Subcutaneous adipose tissue (tissue), 4 donors: ENCODE data around the gene PRRC2B. TPM values are rescaled to one million over a fixed set of nuclear protein-coding genes. Genes with fewer than 3 reads are reported as not detected.

Experiments used
- CTCF ChIP-seq: fragments of 450-650 bp; IDR thresholded peaks from one replicate; pipeline ENCODE4 v1.5.1; 2016; ENCODE audit warnings: low read depth, mild to moderate bottlenecking, control low read depth, antibody characterized with exemption, moderate library complexity
- total RNA-seq, 4 donors: library from RNA; depleted of rRNA; stranded (reverse); fragments of >200 nt; gene quantifications; one replicate each; pipeline ENCODE4 v1.1.0, GENCODE V29; 2016

PRRC2B gene
- total RNA-seq, 4 donors from 2014 or later, result 59.0 to 138 (median 81.8) TPM

DNA sequence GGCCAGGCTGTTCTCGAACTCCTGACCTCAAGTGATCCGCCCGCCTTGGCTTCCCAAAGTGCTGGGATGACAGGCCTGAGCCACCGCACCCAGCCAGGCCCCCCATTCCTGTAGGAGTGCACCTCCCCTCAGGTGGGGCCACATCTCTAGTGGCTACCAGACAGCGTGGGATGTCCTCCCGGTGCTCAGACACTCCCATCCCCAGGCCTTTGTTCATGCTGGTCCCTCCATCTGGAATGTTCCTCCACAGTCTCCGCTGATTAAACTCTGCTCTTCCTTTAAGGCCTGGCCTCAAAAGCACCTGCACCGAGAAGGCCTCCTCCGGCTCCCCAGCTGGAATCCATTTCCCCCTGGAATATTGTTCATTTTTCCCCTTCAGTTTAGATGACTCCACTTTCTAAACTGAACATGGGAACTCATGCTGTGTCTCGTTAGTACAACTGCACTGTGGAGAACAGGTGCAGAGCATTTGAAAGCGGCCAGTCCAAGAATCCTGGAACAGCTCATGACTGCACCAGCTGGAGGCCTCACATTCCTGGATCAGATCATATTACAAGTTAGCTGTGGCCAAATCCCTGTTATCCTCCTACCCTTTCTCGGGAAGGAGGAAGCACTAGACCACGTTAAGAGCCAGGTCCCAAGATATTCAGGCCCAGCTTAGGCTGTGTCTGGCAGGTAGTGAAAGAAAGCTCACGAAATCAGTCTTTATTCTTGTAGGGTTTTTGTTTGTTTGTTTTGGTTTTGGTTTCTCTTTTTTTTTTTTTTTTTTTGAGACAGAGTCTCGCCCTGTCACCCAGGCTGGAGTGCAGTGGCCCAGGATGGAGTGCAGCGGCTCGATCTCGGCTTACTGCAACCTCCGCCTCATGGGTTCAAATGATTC lies 10.8 kb upstream of the PRRC2B start:
- no peak for TF ChIP-seq CTCF

- TF ChIP-seq CTCF, result no peak
These were observed 8.6 kb upstream of the PRRC2B start for GRCh38 chr9:131385296-131385695.

DNA sequence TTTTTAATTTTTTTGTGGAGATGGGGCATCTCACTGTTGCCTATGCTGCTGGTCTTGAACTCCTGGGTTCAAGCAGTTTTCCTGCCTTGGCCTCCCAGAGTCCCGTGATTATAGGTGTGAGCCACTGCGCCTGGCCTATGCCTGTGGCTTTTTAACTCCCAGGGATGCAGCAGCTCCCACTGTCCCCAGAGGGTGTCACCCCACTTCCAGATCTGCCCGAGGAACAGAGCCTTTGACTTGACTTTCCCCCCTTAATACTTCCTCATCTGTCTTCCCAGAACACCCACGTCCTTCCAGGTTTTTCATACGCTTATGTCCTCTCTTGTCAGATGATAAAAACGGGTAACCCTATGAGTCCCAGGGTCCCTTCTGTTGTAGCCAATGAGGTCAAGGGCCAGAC lies 7.6 kb upstream of the PRRC2B start:
- TF ChIP-seq CTCF, result no peak

DNA sequence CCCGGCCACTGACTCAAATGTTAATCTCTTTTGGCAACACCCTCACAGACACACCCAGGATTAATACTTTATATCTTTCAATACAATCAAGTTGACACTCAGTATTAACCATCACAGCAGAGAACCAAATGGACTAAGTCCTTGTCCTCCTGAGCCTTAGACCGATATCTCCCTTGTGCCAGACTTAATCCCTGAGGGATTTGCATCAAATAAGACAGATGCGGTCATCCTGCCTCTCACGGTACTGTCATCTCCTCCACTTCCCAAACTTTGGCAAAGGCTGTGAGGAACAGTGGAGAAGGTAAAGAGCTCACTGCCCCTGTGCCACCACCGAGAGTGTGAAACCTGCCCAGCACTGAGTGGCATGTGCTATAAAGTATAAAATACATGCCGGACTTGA lies 6.5 kb upstream of the PRRC2B start:
- no peak for TF ChIP-seq CTCF

- no peak for TF ChIP-seq CTCF
These were observed 2.9 kb upstream of the PRRC2B start for GRCh38 chr9:131391020-131391419.

DNA sequence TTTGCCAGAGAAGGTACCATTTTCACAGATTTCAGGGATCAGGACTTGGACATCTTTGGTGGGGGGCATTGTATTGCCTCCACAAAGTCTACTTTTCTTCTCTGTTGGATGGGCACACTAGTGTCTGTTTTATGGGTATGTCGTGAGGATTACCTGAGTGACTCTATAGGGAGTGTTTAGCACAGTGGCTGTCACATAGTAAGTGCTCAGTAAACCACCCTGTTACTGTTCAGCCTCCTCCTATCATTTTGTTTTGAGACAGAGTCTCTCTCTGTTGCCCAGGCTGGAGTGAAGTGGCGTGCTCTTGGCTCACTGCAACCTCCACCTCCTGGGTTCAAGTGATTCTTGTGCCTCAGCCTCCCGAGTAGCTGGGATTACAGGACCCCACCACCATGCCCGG lies 2.4 kb upstream of the PRRC2B start:
- no peak for TF ChIP-seq CTCF

GRCh38 chr9:131394464-131395156 lies 724 bp downstream of the PRRC2B start:
- no peak for TF ChIP-seq CTCF
